HG02763 (cell line): ENCODE data around the gene FCAMR.

Source experiments
- ATAC-seq: cut with Tn5 transposase; IDR thresholded peaks from one replicate; pipeline ENCODE4 v1.9.1; 2021; ENCODE audit warnings: mild to moderate bottlenecking, moderate library complexity; ENCODE audit not compliant: unreplicated experiment

Gene FCAMR

GRCh38 chr1:206960676-206961386, 9.4 kb downstream of the FCAMR start:
- ATAC-seq: no peak

DNA sequence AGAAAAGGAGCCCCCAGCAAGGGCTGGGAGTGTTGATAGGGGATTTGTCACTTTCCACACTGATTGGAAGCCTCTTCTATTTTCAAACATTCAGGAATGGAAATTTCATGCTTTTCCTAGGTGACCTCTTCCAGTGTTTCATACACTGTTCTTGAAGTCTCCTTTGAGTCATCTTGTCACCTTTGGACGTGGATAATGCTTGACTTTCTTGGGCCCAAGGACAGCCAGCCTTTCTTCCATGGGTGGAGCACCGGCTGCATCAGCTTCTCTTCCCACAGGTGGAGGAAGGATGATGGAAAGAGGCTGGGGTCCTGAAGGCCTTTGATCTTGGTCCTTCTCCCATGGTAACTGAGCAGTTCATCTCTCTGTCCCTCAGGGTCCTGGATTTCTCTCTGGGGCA, 12.1 kb downstream of the FCAMR start:
- no peak for ATAC-seq

DNA sequence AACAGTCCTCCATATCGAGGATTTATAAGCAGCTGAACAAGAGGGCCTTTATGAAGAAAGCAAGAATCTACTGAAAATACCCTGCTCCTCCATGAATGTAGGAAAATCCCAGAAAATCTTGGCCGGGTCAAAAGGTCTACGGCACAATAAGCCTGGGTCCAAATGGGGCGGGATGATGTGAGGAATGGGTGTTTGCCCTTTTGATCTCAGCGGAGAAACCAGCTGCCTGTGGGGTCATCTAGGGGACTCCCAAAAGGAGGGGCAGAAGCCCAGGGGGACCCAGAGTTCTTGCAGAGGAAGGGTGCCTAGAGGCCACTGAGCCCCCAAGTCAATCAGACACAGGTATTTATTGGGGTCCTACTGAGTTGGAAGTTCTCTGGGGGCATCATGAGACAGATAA, 12.6 kb downstream of the FCAMR start:
- ATAC-seq: no peak

DNA sequence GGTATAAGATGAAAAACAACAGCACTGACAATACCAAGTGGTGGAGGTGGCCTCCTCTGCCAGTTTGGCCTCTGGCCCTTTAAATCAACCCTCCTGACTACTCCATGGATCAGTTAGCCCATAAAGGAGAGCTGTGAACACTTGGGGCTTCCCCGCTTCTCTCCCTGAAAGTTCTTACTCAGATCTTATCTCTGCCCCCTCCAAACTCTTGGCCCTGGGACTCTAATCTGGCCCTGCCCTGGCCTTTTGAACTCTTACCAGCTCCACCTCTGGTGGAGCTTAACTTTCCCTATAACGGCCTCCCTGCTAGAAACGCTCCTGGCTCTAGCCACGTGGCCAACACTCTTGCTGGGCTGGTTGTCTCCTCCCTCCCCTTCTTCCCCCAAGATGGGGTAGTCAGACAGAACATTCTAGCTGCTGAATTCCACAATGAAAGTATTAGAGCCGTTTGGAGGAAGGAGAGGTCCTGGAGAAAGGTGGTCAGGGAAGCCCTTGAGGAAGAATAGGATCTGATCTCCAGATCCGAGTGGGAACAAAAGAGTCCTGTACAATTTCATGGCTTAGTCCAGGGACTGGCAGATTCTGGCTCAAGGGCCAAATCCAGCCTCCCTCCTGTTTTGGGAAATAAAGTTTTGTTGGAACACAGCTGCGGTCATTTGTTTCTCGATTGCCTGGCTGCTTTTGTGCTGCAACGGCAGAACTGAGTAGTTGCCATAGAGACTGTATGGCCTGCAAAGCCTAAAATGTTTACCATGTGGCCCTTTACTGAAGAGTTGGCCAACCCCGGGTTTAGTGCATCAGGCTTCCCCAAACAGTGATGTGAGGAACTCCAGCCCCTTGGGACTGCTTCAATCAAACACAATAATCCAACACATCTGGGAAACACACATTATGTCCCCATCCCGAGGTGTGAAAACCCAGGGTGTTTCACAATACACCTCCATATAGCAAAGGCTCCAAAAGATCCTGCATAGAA, 14.5 kb downstream of the FCAMR start:
- ATAC-seq: no peak

DNA sequence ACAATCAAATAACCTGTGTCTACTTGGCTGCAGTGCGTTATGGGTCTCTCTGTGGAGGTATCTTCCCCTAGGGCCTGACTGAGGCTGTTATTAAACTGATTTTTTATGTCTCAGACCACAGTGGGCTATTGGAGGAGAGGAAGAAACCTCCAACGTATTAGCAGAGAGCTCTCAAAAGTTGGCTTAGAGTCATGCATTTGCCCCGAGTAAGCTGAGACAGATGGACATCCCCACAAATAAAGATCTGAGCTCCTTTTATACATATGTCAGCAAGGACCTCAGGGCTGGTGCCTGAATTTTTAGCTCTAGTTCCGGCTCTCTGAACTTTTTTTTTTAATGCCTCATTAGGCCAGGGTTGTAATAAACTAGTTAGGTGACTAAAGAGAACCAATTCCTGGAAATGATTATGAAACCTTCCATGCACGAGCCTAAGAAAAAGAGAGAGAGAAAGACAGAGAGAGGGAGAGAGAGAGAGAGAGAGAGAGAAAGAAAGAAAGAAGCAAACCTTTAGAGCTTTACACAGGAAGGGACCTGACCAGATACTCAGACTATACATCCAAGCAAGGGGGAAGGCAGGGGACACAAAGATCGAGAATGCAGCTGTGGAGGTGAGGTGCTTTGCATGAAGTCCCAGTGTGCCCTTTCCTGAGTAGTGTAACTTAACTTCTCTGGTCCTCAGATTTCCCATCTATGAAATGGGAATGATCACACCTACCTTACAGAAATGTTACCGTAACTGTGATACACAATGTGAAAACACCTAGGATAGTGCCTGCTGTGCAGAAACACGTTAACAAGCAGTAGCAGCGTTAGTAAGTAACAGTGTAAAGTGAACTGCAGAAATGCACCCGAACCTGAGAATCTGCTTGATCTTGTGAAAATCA, 15.6 kb downstream of the FCAMR start:
- no peak for ATAC-seq

DNA sequence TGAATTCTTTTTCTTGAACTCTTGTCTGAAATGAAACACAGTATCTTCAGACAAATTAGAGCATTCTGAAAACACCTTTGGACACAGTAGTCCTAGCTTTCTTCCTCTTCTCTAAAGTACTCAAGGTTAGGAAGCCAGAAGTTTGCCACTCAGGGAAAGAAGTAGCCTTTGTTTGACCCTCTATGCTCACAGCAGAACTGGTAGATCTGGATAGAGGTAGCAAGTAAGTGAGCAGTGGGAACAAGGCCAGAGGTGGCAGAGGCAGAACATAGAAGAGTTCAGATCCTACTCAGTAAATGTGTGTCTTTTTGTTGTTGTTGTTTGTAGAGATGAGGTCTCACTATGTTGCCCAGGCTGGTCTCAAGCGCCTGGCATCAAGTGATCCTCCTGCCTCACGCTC, 16.6 kb downstream of the FCAMR start:
- ATAC-seq: no peak

- no peak for ATAC-seq
Measured at GRCh38 chr1:206953126-206953525, 17.1 kb downstream of the FCAMR start.

DNA sequence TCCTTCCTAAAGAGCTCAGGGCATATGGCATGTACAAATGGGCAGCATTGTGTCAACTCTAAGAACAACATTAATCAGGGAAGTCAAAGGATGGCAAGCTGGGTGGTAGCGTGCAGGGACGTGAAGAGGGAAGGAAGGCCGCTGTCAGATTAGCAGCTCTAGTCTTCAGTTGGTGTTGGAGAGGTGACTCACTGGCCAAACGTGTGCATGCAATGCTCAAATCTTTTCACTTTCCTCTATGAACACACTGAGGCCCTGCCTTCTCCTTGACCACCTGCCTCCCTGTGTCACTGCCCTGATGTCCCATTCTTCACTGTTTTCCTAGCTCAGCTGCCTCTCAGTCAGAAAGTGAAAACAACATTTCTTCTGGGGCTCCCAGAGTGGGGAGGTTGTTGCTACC, 18.1 kb downstream of the FCAMR start:
- no peak for ATAC-seq

DNA sequence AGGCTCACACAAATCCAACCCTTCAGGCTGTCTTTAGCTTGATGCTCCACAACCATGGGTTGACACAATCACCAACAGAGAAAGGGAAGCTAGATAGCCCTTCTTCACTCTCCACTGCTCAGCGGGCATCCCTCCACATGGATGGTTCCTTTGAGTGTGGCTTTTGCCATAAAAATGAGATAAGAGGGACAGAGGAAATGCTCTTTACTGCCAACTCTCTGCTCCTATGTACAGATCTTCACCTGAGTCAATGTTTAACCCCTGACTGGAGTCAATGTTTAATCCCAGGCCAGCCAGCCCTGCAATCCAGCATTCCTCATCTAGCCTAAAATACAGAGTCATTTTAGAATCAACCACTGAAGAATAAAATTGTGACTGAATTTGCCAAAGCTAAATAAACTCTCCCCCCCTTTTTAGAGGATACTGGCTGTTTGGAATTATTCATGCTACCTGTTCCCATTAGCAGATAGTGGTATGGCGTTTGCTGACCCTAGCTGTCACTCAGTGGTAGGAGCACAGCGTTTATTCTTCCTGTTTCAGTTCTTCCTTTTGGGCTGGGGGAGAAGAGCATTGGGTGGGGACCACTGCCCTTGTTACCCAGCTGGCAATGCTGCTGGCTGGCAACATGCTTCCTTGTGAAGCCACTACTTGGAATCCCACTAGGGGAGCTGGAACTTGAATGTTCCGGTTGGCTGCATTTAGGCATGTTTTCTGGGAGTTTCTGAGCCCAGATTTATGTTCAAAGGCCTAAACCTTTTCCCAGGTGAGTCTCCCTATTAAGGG, 18.8 kb downstream of the FCAMR start:
- ATAC-seq: no peak

DNA sequence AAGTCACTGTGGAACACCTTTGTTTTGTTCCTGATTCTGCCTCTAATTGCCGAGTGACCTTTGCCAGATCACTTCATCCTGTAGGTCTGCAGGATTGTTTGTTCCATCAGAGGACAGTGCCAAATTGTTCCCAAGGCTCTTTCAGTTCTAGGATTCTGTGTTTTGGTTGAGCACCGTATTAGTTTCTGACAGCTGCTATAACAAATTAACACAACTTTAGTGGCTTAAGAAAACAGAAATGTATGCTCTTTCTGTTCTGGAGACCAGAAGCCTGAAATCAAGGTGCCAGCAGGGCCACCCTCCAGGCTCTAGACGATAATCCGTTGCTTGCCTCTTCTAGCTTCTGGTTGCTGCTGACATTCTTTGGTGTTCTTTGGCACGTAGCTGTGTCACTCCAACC, 20.6 kb downstream of the FCAMR start:
- no peak for ATAC-seq

DNA sequence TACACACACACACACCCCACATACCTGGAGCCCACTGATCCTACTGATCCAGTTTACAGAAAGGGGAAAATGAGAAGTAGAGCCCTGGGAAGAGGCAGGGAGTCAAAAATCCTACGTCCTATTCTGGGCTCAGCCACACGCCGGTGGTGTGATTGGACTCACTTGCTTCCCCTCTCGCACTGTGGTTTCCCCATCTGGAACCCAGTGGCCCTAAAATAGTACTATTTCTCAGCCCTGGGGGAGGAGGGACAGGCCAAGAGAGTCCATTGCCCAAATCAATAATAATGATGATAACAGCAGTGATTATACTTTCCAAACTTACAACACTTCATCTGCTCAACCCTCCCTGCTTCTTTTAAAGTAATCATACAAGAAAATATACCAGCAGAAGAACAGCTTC, 21.1 kb downstream of the FCAMR start:
- ATAC-seq: no peak

- no peak for ATAC-seq
Measured at GRCh38 chr1:206947255-206947654, 23.0 kb downstream of the FCAMR start.

DNA sequence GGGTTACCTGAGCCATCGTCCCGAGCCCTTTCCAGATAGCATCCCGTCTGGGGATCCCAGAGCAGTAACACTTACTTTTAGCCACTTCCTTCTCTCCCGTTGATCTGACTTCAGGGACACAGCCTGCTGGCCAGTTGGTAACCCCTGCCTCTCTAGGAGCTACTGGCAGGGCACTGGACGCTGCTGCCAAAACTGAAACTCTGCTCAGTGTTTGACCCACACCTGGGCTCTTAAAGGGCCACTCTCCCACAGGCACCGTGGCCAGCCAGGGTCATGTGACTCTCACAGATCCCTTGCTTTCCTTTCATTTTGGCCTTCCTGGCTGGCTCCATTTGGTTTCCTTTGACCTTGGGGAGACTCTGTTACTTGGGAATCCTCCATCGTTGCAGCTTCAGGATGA, 24.0 kb downstream of the FCAMR start, which contains the start of gene PIGR:
TSS of gene PIGR (minus strand) at position 206 of the 400 bp plus-strand sequence. CDS start 5,935 bp downstream, outside the sequence.
- no peak for ATAC-seq

DNA sequence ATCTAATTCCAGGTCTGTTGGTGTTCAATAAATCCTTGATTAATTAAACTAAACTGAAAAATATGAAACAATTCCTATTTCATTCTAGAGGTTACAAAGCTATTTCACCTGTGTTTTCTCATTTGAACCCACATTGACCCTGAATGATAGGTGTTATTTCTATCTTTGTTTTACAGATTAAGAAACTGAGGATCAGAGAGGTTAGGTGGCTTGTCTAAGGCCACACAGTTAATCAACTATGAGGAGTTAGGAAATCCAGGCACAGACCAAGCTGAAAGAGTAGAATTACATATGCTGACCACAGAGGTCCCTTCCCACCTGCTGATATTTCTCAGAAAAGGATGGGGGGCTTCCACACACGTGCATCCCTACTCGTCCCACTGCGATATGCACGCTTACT, 24.5 kb downstream of the FCAMR start:
- no peak for ATAC-seq

GRCh38 chr1:206944703-206945102, 25.6 kb downstream of the FCAMR start:
- ATAC-seq: no peak

DNA sequence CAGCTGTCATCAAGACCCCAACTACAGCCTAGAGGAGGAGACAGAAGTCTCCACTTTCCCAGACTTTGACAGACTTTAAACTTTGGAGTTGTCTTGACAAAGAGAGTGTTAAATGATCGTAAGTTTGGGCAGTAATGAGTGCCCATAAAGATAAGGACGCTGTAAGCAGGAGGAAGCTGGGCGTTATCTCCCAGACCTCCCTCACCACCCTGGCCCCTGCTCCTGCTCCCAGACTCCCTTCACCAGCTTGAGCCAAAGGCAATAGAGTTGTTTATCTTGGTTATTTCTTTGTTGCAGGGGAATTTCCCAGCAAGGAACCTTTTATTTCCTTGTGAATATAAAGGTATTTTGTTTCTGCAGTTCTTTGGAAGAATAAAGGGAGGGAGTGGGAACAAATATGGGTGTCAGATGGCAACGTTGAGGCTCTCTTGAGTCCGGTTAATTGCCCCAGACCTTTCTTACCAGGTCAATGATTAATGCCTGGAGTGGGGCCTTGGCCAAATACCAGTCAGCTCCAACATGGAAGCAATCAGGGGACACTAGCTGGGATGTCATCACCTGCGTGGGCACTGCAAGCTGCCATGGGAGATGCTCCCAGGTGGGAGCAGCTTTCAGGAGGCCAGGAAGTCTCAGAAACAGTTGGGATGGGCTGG, 28.4 kb downstream of the FCAMR start:
- ATAC-seq: no peak

DNA sequence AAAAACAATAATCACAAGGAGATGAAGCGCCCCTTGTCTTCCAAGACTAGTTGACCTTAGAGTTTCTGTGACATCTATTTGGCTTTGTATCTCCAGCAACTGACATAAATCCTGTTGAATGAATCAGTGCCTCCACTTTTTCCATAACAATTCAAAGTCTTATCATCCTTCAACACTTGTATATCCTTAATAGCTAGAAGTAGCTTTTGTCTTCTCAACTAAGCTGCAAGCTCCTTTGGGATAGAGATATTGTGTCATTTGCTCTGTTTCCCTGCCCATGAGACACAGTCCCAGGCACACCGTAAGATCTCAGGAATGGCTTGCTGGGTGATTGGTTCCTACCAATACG, 29.7 kb downstream of the FCAMR start:
- no peak for ATAC-seq

DNA sequence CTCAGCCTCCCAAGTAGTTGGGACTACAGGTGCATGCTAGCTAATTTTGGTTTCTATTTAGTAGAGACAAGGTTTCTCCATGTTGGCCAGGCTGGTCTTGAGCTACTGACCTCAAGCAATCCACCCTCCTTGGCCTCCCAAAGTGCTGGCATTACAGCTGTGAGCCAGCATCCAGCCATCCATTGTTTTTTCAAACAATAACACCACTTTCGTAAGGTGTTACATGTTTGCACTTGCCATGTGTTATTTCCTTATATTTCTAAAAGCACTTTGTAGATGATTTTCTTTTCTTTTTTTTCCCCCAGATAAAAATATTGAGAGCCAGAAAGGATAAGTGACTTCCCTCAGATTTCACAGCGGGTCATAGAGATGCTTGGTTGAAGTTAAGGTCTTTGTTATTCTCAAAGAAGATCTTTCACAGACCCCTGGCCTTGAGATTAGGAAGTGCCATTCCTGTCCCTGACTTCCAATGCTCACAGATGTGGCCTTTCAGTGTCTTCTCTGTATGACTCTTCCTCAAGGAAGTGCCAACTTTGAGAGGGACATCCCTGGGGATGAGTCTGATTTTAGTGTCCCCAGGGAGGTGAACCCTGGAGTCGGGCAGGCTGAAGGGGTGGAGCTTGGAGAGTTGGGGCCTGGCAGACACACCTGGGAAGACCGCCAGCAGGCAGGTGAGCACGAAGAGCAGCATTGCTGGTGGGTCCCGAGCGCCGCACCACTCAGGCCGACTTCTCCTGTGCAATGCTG, 30.2 kb downstream of the FCAMR start:
- no peak for ATAC-seq

DNA sequence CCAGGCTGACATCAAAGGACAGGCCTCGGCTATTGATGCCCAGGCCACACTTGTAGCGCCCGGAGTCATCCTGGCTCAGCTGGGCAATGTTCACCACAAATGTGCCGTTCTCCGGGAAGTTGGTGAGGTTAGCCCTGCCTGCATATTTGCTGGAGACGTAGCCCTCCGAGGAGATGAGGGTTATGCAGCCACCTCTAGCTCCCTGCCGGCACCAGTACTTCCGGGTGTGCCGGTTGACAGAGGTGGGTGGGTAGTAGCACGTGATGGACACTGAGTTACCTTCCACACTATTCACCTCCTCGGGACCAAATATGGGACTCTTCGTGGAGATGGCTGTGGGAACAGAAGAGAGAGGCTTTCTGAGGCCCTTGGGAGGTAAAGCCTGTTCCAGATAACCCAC, 31.1 kb downstream of the FCAMR start:
- no peak for ATAC-seq
